Left renal cortex interstitium (tissue), 4 donors: Measurements from ENCODE around the gene CXCR5. TPM values are rescaled to one million over a fixed set of nuclear protein-coding genes. Genes with fewer than 3 reads are reported as not detected.

Experiments used
- DNase-seq, 4 donors: peaks; one replicate each; pipeline ENCODE4 v3.0.0-alpha.2; 2013; ENCODE audit warnings: low read depth in 4 of 4, low spot score in 2 of 4, missing footprints in 1 of 4
- polyA plus RNA-seq, 4 donors: library from polyadenylated mRNA; unstranded; fragments of 120-200 nt; gene quantifications; one replicate each; pipeline ENCODE4 v1.2.1, GENCODE V29; 2013; ENCODE audit not compliant: insufficient read length in 4 of 4

The CXCR5 gene
- polyA plus RNA-seq, 4 donors: 0.05 TPM; not detected in 3

- no peak for DNase-seq
Measured at GRCh38 chr11:118897721-118898310, 14.1 kb downstream of the CXCR5 start.

GRCh38 chr11:118898400-118899295, 15.0 kb downstream of the CXCR5 start:
- DNase-seq: no peak

DNA sequence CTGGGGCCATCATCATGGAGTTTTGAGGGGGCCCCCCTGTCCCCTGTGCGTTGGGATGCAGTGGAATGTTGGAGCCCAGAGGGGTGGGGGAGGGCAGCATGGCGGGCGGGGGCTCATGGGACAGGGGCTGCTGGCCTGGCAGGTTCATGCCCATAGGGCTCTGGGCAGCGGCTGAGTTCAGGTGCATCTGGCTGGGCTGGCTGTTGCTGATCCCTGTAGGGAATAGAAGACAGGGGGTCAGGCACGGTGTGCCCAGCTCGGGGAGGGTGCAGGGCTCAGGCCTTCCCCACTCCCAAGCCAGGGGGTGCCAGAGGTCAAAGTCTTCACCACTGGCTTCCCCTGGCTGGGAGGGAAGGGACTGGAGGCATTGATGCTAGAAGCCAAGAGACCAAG, 15.6 kb downstream of the CXCR5 start:
- no peak for DNase-seq

DNA sequence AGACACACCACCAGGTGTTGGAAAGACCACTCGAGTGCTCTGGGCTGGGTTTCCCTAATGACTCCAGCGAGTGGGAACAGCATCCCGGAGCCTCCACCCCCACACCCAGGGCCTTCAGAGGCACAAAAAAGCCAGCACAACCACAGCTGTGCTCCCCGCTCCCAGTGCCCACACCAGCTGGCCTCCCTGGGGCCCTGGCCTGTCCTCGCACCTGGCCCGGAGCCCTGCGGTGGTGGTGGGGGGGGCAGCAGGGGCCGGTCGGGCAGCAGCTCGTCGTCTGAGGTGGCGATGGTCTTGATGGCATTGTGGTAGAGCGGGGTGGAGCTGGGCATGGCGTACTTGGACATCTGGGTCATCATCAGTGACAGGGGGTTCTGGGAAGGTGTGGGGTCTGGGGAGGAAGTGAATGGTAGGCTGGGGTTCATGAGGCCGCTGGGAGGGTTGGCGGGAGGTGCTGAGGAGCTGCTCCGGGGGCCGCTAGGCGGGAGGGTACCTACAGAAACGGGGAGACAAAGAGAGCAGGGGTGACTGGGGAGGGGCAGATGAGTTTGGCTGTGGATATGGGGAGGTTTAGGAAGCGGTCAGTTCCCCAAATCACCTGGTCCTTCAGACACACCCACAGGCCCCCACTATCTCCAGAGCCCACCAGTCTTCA, 16.1 kb downstream of the CXCR5 start:
- no peak for DNase-seq

- no peak for DNase-seq
Measured at GRCh38 chr11:118900535-118901384, 17.1 kb downstream of the CXCR5 start.

DNA sequence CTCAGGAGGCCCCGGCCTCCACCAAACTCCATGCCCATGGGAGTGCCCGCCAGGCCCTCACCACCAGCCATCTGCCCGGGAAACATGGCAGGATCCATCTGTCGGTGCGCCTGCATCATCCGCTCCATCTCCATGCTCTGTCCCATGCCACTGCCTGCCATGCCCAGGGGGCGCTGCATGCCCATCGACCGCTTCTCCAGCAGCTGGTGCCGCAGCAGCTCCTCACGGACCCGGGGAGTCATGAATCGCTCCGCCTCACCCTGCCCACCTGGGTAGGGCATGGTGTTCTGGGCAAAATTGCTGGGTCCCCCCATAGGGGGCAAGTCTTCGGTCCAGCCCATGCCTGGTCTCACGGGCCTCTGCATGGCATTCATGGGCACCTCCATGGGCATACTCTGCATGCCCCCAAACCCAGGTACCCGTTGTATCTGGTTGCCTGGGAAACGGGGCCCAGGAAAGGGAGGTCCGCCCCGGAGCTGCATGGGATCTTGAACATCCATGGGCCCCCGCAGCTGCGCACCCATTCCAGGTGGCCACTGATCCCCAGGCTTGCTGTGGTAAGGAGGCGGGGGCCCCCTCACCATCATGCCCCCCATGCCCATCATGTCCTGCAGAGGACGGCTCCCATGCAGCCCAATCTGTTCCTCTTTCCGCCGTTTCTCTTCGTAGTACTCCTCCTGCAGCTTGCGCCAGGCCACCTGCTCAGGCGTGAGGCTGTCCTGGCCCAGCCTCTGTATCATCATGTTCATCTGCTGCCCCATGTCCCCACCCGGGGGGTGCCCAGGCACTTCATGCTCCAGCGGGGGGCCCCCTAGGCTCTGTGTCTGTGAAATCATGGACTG, 18.0 kb downstream of the CXCR5 start:
- DNase-seq: no peak

DNA sequence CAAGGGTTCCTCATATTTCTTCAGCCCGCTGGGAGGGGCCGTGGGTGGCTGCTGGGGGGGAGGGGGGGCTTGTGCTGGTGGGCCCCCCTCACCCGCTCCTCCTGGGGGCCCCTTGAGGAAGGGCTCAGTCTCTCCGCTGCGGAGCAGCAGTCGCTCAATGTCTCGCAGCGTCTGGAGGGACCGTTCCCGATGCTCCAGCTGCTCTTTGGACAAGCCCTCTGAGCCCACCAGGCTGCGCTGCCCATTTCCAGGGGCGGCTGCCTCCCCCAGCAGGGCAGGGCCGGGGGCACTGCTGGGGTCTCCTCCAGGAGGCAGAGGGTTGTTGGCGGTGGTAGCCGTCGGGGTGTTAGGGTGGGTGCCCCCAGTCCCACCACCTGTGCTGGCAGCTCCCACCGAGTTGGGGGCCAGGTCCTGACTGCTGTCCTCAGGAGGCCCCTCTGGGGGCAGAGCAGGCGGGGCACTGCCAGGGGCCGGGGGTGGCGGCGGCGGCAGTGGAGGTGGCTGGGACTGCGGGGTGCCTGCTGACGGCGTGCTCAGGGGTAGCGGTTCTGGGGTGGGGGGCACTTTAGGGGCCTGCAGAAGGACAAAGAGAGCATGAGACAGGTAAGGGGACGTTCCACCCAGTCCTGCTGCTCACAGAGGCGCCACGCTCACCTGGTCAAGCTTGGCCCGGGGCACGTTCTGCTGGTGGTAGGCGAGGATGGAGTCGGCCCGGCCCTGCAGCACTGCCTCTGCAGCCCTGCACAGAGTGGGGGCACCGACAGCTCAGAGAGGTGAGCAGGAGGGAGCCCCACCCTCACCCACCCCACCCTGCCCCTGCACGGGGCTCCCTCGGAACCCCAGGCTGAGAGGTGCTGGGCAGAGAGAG, 18.9 kb downstream of the CXCR5 start:
- no peak for DNase-seq

- no peak for DNase-seq
Measured at GRCh38 chr11:118903204-118904015, 19.7 kb downstream of the CXCR5 start.

GRCh38 chr11:118907051-118908042, 23.7 kb downstream of the CXCR5 start:
- no peak for DNase-seq

DNA sequence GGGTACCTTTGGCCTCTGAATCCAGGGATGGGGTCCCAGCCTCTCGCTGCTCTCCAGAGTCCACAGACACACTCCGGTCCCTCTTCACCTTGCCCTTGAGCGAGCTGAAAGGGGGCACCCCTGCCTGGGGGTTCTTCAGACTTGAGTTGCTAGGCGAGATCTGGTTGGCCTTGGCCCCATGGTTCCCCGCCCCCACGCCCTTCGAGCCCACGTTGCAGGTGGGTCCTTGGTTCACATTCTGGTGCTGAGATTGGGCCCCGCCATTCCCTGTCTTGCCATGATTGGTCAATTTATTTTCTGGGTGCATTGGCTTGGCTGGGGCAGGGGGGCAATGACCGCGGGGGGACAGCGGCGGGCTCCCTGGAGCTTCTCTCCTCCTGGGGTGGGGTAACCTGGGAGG, 24.6 kb downstream of the CXCR5 start:
- no peak for DNase-seq

GRCh38 chr11:118908901-118909618, 25.4 kb downstream of the CXCR5 start:
- DNase-seq: peak in 2 of 4 donors; percentile 88 to 92

GRCh38 chr11:118909619-118910308, 26.1 kb downstream of the CXCR5 start:
- DNase-seq: no peak

DNA sequence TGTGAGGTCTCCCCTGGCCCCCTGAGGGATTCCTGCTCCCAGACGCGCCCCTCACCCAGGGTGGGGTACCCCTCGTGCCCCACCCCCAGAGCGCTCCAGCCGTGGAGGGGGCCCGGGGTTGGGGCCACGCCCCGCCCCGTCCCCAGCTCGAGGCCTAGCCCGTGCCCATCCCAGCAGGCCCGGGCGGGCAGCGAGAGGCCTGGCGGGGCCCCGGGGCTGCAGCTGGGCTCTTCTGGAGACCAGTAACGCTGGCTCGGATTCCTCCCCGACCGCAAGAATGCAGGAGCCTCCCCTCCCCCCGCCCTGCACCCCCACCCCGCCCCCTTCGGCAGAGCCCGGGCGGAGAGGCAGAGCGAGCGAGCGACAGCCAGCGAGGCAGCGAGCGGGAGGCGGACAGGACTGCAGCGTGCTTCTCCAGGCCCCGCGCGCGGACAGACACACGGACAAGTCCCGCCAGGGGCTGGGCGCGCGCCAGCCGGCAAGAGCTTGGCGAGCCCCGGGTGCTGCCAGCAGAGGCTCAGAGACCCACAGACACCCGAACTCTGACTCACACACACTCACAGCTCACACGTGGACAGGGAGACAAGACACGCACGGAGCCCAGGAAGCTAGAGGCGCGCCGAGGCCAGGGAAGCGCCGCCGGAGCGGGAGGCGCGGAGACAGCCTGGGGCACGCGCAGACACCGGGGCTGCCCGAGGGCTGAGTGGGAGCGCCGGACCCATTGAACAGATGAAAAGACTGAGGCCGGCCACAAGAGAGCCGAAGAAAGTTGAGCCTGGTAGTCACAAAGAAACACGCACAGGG, 26.8 kb downstream of the CXCR5 start:
- no peak for DNase-seq

DNA sequence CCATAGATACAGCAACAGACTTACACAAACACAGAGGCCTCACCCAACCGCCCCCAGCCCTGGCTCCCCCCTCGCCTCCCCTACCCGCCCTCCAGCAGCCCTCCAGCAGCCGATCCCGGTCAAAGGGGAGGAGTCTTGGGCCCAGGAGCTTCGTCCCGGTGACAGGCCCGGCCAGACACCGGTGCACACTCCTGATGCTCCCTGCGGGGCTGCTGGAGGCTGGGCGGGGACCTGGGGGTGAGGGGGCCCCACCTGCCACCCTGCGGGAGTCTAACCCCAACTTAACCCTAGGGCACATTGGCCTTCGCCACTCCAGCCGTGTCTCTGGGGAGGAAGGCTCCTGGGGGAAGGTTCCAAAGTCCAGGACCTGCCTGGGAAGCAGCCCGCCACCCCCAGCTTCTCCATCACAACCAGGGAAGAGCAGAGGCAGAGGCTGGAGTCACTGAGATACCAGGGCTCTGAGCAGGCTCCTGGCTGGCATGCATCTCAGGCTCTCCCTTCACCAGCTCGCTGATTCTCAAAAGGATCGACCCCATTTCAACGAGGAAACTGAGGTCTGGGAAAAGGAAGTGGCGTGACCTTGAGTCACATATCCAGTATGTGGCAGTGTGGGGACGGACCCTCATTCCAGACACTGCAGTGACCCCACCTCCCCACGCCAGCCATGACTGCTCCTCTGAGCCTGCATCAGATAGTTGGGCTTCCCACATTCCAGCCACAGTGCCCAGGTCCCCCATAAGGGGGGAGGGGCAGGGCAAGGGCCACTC, 27.6 kb downstream of the CXCR5 start:
- no peak for DNase-seq
